ENCODE measurements around the gene FOXJ3. TPM values are rescaled to one million over a fixed set of nuclear protein-coding genes. Genes with fewer than 3 reads are reported as not detected.

The FOXJ3 gene
- total RNA-seq, 2 donors from 2014 or later: 44.5 to 47.5 TPM

DNA sequence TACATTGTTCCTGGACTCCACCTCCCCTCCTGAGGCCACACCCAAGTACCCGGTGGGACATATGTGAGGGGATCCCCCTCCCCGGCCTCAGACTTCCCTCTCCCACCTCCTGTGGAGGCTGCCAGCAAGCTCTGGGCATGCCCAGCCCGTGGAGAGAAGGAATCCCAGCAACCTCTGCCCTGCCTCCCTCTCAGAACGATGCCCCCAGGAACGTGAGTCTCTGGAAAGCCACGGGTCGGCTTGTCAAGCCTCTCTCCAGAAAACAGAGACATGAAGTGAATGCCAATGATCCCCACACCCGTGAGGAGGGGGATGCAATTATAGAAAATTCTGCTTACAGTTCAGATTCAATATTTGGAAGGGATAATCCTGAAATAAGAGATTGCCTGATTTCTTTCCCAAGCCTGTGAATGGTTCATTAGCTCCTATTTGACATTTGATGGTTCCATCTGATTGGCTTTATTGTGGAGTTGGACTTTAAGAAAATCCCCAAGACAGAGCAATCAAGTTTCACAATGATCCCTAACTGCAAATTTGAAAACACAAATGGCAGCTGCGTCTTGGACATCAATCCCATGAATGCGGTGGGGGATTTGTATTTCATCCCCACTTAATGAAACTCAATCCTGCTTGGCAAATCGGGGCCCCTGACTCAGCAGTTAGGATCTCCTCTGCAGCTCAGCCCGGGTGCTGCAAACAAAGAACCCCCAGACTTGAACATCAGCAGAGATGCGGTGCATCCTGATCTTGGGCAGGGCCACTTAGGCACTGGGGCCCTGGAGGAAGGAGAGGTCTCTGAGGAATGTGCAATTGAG is 190.9 kb downstream of the FOXJ3 start:
- Mint-ChIP-seq H3K36me3 (ENCODE audit: insufficient read depth in 2 of 2) (no peaks in the 10 kb centered on the region), H3K4me1 (ENCODE audit: low read depth) (peaks cover 10% of the 10 kb centered on the region), H3K27me3 (ENCODE audit: low read depth) (peaks cover 5% of the 10 kb centered on the region), H3K27ac (no peak overlapping the region), H3K9me3 (no peaks in the 10 kb centered on the region), H3K4me3 (no peak overlapping the region)
- DNase-seq (no peak), ATAC-seq (replicated peaks in 1 of 2) (no peak)

DNA sequence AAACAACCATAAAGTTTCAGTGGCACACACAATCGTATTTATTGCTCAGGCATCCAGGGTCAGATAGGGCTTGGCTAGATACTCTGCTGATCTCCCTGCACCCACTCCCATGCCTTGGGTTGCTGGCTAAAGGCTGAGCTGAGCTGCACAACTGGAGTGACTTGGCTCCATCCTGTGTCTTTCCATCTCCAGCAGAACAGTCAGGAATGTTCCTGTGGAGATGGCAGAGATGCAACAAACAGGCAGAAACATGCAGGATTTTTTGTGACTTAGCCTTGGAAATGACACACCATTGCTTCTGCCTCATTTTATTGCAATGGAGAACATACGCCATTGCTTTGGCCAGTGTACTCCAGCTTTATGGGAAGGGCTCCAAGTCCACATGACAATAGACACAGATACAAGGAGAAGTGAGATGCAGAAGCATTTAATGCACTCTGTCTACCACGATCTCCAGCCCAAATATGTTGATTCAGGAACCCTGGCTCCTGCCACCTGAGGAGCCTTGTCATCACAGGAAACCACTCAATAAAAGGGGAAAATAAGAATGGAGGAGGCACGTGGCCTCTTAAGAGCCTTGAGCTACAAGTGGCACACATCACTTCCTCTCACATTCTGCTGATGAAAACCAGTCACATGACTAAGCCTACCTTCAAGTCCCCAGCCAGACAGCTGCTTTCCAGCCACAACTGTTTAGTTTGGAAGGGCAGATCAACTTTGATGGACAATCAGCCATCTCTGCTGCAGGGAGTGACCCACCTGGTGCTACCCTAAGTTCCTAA is 191.9 kb downstream of the FOXJ3 start:
- no peak for ATAC-seq (replicated peaks in 1 of 2)
- H3K4me3 Mint-ChIP-seq: no peak overlapping the region
- no peak overlapping the region for H3K27ac Mint-ChIP-seq
- no peak for DNase-seq
- H3K4me1 Mint-ChIP-seq (ENCODE audit: low read depth): peaks cover 10% of the 10 kb centered on the region
- peaks cover 5% of the 10 kb centered on the region for H3K27me3 Mint-ChIP-seq (ENCODE audit: low read depth)
- no peaks in the 10 kb centered on the region for H3K9me3 Mint-ChIP-seq
- H3K36me3 Mint-ChIP-seq (ENCODE audit: insufficient read depth in 2 of 2): no peaks in the 10 kb centered on the region

DNA sequence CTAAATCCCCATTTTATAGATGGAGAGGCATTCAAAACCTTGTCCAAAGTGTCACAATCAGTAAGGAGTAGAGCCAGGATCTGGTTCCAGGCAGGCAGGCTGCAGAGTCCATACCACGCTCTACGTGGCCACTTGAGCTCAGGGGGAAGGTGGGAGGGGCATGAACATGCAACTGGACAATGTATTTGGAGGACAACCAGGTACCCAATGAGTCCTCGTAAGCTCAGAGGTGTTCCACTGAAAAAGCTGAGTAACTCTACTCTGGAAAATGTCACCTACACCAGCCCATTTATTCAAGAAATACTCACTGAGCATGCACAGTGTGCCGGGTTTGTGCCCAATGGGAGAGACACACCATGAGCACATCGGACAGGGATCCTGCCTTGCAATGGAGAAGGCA is 193.1 kb downstream of the FOXJ3 start:
- Mint-ChIP-seq H3K4me1 (ENCODE audit: low read depth) (peaks cover 10% of the 10 kb centered on the region), H3K9me3 (no peaks in the 10 kb centered on the region), H3K4me3 (no peak overlapping the region), H3K27me3 (ENCODE audit: low read depth) (peaks cover 6% of the 10 kb centered on the region), H3K36me3 (ENCODE audit: insufficient read depth in 2 of 2) (no peaks in the 10 kb centered on the region), H3K27ac (no peak overlapping the region)
- ATAC-seq (replicated peaks in 1 of 2) (no peak), DNase-seq (no peak)

DNA sequence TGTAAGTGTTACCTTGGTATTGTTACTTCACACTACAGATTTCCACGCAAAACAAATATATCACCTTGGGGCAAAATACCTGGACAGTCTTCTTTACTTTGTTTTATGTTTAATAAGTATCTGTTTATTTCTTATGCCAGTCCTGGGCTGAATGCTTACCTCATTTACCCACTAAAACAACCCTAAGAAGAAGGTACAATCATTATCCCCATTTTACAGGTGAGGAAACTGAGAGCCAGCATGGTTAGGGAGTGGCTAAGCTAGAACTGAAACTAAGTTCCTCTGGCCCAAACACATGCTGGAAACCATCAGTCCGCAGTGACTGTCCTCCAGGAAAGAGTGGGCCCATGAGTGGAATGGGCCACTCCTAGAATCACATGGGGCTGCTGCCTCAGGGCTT is 194.8 kb downstream of the FOXJ3 start:
- Mint-ChIP-seq H3K27me3 (ENCODE audit: low read depth) (peaks cover 23% of the 10 kb centered on the region), H3K4me1 (ENCODE audit: low read depth) (peaks cover 10% of the 10 kb centered on the region), H3K27ac (no peak overlapping the region), H3K9me3 (no peaks in the 10 kb centered on the region), H3K36me3 (ENCODE audit: insufficient read depth in 2 of 2) (no peaks in the 10 kb centered on the region), H3K4me3 (no peak overlapping the region)
- DNase-seq: no peak
- ATAC-seq (replicated peaks in 1 of 2): no peak

DNA sequence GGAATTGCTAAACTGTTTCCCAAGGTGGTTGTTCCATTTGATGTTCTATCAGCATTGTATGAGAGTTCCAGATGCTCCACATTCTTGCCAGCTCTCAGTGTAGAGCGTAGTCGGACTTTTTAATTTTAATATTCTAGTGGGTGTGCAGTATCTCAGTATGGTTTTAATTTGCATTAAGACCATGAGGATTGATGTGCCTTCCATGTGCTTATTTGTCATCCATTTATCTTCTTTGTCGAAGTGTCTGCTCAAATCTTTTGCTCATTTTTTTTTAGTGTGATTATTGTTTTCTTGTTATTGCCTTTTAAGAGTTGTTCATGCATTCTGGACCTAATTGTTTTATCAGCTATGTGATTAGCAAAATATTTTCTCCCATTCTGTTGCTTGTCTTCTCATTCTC is 195.6 kb downstream of the FOXJ3 start:
- DNase-seq: no peak
- no peak for ATAC-seq (replicated peaks in 1 of 2)
- Mint-ChIP-seq H3K4me3 (no peak overlapping the region), H3K27me3 (ENCODE audit: low read depth) (peaks cover 23% of the 10 kb centered on the region), H3K27ac (no peak overlapping the region), H3K36me3 (ENCODE audit: insufficient read depth in 2 of 2) (no peaks in the 10 kb centered on the region), H3K4me1 (ENCODE audit: low read depth) (peaks cover 10% of the 10 kb centered on the region), H3K9me3 (no peaks in the 10 kb centered on the region)

DNA sequence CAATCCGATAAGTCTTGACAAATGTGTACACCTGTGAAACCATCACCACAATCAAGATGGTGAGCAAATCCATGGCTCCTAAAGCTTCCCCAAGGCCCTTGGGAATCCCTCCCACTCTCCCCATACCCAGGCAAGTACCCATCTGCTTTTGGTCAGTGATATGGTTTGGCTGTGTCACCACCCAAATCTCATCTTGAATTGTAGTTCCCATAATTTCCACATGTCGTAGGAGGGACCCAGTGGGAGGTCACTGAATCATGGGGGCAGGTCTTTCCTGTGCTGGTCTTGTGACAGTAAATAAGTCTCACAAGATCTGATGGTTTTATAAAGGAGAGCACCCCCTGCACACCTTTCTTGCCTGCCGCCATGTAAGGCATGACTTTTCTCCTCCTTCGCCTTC is 196.4 kb downstream of the FOXJ3 start:
- Mint-ChIP-seq H3K27me3 (ENCODE audit: low read depth) (peaks cover 23% of the 10 kb centered on the region), H3K4me3 (no peak overlapping the region), H3K4me1 (ENCODE audit: low read depth) (peaks cover 8% of the 10 kb centered on the region), H3K27ac (no peak overlapping the region), H3K9me3 (no peaks in the 10 kb centered on the region), H3K36me3 (ENCODE audit: insufficient read depth in 2 of 2) (no peaks in the 10 kb centered on the region)
- DNase-seq: no peak
- no peak for ATAC-seq (replicated peaks in 1 of 2)

DNA sequence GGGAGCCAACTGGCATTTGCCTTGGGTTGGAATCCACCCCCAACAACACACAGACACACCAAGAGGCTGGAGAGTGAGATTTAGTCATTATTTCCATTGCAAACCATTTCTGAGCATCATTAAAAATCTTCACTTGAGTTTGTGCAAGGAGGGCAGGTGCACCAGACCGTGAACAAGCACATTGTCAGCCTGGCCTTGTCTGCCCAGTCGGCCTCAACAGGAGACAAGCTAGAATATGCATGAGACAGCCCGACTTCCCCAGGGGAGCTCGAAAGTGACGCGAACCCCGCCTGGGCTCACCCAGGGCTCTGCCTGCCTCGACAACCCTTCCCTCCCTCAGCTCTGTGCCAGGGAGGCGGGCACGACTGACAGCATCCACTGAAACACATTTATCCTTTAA is 197.3 kb downstream of the FOXJ3 start:
- no peak for ATAC-seq (replicated peaks in 1 of 2)
- Mint-ChIP-seq H3K4me1 (ENCODE audit: low read depth) (no peaks in the 10 kb centered on the region), H3K27ac (no peak overlapping the region), H3K9me3 (no peaks in the 10 kb centered on the region), H3K27me3 (ENCODE audit: low read depth) (peaks cover 23% of the 10 kb centered on the region), H3K36me3 (ENCODE audit: insufficient read depth in 2 of 2) (no peaks in the 10 kb centered on the region), H3K4me3 (no peak overlapping the region)
- DNase-seq: no peak

DNA sequence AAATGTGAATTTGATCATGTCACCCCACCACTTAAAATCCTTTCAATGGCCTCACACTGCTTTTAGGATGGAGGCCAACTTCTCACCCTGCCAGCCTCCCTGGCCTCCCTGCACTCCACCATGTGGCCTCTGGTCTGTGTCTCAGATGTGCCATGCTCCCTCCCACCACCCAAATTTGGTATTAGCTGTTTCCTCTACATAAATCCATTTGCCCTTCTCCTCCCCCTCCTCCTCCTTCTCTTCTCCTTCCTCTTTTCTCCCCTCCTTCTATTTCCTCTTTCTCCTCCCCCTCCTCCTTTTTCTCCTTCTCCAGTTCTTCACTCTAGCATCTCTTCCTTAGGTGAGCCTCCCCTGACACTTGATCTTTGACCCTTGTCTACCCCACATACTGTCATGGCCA is 198.6 kb downstream of the FOXJ3 start:
- H3K27me3 Mint-ChIP-seq (ENCODE audit: low read depth): peaks cover 18% of the 10 kb centered on the region
- no peaks in the 10 kb centered on the region for H3K36me3 Mint-ChIP-seq (ENCODE audit: insufficient read depth in 2 of 2)
- DNase-seq: no peak
- no peak overlapping the region for H3K4me3 Mint-ChIP-seq
- H3K9me3 Mint-ChIP-seq: no peaks in the 10 kb centered on the region
- no peaks in the 10 kb centered on the region for H3K4me1 Mint-ChIP-seq (ENCODE audit: low read depth)
- no peak overlapping the region for H3K27ac Mint-ChIP-seq
- no peak for ATAC-seq (replicated peaks in 1 of 2)

DNA sequence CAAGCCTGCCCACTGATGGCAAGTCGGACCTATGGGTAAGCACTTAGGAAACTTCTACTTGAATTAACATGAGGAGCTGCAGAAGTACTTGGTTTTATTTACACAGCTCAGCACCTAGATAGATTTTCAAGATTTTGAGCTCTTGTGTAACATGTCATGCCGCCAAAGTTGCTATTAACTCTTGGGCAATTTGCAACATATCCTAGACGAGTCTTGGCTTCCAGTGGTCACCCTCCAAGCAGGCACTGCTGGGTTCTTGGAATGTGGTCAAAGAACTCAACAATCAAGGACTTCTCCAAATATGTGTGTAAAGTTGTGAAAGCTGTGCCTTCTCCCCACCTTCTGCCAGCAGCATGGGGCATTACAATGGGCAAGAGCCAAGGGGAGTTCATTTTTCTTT is 199.6 kb downstream of the FOXJ3 start:
- no peak overlapping the region for H3K27ac Mint-ChIP-seq
- no peak for ATAC-seq (replicated peaks in 1 of 2)
- no peaks in the 10 kb centered on the region for H3K4me1 Mint-ChIP-seq (ENCODE audit: low read depth)
- no peaks in the 10 kb centered on the region for H3K9me3 Mint-ChIP-seq
- H3K36me3 Mint-ChIP-seq (ENCODE audit: insufficient read depth in 2 of 2): no peaks in the 10 kb centered on the region
- H3K27me3 Mint-ChIP-seq (ENCODE audit: low read depth): peaks cover 18% of the 10 kb centered on the region
- no peak for DNase-seq
- H3K4me3 Mint-ChIP-seq: no peak overlapping the region

DNA sequence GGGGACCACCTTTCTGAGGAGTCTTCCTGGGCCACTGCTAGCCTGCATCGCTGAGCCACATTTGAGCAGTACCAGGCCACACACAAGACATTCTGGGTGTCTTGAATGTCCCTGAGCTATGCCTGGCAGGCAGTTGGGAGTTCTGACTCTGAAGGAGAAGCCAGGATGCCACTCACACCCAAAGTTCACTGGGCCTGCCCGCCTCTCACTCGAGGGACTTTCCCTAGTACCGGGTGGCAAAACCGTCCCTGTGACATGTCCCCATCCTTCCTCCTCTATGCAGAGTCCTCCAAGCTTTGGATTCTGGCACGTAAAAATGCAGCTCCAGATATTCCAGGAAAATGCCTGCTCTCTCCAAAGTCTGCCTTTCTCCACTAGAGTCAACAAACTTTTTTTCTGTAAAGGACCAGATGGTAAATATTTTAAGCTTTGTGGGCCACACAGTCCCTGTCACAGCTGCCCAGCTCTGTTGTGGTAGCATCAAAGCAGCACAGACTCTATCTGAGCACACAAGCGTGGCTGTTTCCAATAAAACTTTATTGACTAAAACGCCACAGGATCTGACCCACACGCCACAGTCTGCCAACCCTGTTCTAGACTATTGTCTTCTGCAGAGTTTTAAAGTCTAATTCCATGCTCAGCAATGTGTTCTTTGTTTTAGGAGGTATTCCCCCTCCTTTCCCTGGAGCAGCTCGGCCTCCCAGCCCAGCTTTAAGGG is 201.1 kb downstream of the FOXJ3 start:
- DNase-seq (no peak), ATAC-seq (replicated peaks in 1 of 2) (no peak)
- Mint-ChIP-seq H3K4me1 (ENCODE audit: low read depth) (no peaks in the 10 kb centered on the region), H3K36me3 (ENCODE audit: insufficient read depth in 2 of 2) (no peaks in the 10 kb centered on the region), H3K4me3 (no peak overlapping the region), H3K9me3 (no peaks in the 10 kb centered on the region), H3K27ac (no peak overlapping the region), H3K27me3 (ENCODE audit: low read depth) (peaks cover 26% of the 10 kb centered on the region)

DNA sequence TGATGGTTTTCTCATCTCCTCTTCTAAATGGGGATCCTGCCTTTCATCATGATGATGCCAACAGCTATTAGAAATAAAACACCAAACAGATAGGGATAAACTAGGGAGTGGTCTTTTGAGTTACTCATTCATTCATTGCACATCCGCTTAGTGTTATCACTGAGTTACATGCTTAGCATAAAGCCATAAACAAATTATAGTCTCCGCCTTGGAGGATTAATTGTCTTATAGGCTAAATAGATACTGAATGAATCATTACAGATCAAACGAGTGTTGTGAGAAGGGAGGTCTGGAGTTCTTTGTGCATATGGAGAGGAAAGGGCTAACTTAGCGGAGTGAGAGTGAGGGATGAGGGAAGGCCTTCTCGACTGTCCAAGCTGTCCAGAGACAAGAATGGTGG is 201.6 kb downstream of the FOXJ3 start:
- no peaks in the 10 kb centered on the region for H3K4me1 Mint-ChIP-seq (ENCODE audit: low read depth)
- no peaks in the 10 kb centered on the region for H3K36me3 Mint-ChIP-seq (ENCODE audit: insufficient read depth in 2 of 2)
- DNase-seq: no peak
- no peak for ATAC-seq (replicated peaks in 1 of 2)
- H3K27ac Mint-ChIP-seq: no peak overlapping the region
- peaks cover 26% of the 10 kb centered on the region for H3K27me3 Mint-ChIP-seq (ENCODE audit: low read depth)
- no peaks in the 10 kb centered on the region for H3K9me3 Mint-ChIP-seq
- H3K4me3 Mint-ChIP-seq: no peak overlapping the region

DNA sequence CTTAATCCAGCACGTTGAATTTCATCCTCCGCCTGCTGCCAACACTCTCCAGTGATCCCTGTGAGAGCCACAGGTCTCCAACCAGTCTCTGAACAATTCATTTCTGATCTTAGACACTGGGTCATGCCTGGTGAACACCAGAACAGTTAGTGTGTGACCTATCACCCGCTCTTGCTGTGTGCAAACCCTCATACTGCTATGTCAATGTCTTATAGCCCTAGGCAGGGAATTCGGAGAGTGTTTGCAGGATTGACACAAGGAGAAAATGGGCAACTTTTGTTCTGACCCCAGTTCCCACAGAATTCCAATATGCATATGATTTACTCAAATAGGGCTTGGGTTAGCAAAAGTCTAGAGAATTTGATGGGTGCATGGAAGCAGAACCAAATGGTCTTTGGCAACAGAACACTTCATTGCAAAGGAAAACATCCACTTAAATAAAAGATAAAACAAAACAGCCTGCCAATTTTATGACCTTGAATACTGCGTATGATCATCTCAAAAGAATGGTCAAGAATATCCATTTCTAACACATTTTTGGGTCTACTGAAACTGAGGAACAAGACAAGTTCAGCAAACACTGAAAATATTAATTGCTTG is 204.9 kb downstream of the FOXJ3 start:
- no peaks in the 10 kb centered on the region for H3K9me3 Mint-ChIP-seq

DNA sequence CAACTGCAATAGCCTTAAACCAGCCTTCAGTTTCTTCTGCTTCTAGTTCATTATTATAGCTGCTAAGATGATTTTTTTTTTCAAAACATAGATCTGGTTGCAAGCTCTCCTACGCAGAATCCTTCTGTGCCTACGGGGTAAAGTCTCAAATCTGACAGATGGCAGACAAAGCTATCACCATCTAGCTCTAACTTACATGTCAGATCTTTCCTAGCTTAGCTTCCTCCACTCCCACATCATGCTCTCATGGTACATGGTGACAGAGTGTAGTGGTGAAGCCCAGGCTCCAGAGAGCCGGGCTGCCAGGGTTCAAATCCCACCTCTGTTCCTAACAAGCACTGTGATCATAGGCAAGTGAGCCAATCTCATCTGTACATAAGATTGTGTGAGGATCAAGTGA is 206.1 kb downstream of the FOXJ3 start:
- no peak overlapping the region for H3K4me3 Mint-ChIP-seq
- H3K9me3 Mint-ChIP-seq: no peaks in the 10 kb centered on the region
- H3K27me3 Mint-ChIP-seq (ENCODE audit: low read depth): peaks cover 18% of the 10 kb centered on the region
- no peaks in the 10 kb centered on the region for H3K4me1 Mint-ChIP-seq (ENCODE audit: low read depth)
- no peak for ATAC-seq (replicated peaks in 1 of 2)
- no peaks in the 10 kb centered on the region for H3K36me3 Mint-ChIP-seq (ENCODE audit: insufficient read depth in 2 of 2)
- no peak for DNase-seq
- no peak overlapping the region for H3K27ac Mint-ChIP-seq

More for the DNA sequence above, 204.9 kb downstream of the FOXJ3 start:
- Mint-ChIP-seq H3K27ac (no peak overlapping the region), H3K27me3 (ENCODE audit: low read depth) (peaks cover 18% of the 10 kb centered on the region), H3K4me3 (no peak overlapping the region), H3K36me3 (ENCODE audit: insufficient read depth in 2 of 2) (no peaks in the 10 kb centered on the region), H3K4me1 (ENCODE audit: low read depth) (no peaks in the 10 kb centered on the region)
- DNase-seq: no peak
- ATAC-seq (replicated peaks in 1 of 2): no peak
